ENCODE data around the gene ENPEP.

GRCh38 chr4:110486256-110486655 lies 10.3 kb downstream of the ENPEP start:
- TF ChIP-seq CTCF (IDR thresholded peaks at IDR 0.05; ENCODE audit: low read depth, low read length, missing input control) (no peak), REST (IDR thresholded peaks at IDR 0.05) (no peak), ATF3 (IDR thresholded peaks at IDR 0.05) (no peak), JUND (IDR thresholded peaks at IDR 0.05) (no peak), FOXA1 (IDR thresholded peaks at IDR 0.05) (no peak), TAF1 (conservative IDR thresholded peaks at IDR 0.05) (no peak), SP1 (IDR thresholded peaks at IDR 0.05) (no peak), ZBTB33 (IDR thresholded peaks at IDR 0.05) (no peak)
